ENCODE data around the gene CCDC50.

The CCDC50 gene

GRCh38 chr3:191352014-191352413 lies 22.8 kb downstream of the CCDC50 start:
- no peak for DNase-seq

GRCh38 chr3:191353022-191353777 lies 24.0 kb downstream of the CCDC50 start:
- no peak for DNase-seq

DNA sequence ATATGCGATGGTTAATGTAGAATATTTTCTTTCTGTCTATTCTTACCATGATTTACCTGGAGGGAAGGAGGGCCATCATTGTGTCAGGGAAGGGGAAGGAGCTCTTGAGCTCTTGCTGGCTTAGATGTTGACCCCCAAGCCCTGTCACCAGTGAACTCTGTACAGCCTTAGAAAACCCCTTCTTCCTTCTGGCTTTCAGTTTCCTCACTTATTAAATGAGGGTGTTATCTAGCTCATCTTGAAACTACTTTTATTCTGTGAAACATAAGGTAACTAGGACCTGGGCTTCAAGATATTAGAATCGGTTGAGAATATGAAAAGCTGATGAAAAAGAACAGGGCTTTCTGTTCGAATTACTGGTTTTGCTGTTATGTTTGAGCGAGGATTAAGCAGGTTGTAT lies 26.2 kb downstream of the CCDC50 start:
- DNase-seq = no peak

DNA sequence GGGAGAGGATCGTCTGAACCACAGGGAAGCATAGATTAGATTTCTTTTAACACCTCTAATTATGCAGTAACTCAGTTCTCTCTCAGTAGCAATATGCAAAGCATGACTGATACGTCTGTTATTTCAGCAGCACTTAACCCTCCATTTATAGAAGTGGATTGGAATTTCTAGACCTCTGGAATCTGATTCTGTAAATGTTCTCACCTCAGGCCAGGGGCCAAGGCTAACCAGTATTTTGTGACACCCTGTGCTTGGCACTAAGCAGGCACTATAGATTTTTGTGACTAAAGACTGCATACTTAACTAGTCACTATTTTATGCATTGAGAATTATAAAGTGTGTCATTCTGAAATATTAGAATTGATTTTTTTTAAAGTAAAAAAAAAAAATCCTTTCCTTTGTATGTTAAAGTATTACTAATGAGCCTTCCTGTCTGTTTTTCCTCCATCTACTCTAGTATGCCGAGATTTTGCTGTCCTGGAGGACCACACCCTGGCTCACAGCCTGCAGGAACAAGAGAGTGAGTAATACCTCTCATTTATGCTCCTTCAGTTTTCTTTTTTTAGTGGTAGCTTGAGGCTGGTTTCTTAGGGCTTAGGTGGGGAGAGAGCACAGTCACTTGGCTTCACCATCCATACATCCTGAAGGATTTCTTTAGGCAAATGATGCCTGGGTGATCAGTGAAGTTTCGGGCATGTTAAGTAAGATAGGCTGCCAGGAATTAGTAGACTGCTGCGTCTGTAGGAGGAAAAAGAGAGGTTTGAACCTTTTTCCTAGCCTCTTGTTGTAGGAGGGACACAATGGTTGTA lies 27.6 kb downstream of the CCDC50 start:
- no peak for DNase-seq

GRCh38 chr3:191357909-191358308 lies 28.7 kb downstream of the CCDC50 start:
- DNase-seq = no peak

DNA sequence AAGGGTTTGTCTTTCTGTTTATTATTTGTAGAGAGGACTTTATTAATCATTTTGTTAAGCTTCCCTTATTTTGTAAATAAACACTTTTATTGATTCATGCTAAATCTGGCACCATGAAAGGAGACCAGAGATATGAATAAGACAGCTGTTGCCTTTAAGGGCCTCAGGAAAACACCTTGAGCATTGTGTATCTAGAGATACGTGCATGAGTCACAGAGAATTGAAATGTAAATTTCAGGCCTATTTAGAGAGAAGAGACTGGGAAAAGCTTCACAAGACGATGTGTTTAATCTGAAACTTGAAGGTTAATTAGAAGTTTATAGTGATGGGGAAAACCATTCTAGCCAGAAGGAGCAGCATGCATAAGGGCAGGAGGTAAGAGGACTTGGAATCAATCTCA lies 29.7 kb downstream of the CCDC50 start:
- no peak for DNase-seq

DNA sequence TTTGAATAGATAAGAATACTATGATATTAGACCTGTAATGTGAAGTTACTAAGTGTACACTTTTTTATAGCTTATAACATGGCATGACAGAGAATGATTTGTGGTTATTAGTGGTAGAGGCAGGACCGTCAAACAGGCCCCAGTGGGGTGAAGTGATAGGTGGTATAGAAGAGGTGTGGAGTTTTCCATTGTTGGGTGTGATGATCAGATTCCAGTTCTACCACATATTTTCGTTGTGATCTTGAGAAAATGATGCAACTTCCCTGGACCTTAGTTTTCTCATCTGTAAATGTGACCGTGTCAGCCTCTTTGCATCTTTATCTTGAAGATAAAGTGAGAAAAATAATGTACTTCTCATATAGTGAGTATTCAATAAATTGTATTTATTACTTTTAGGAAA lies 31.4 kb downstream of the CCDC50 start:
- DNase-seq = no peak

DNA sequence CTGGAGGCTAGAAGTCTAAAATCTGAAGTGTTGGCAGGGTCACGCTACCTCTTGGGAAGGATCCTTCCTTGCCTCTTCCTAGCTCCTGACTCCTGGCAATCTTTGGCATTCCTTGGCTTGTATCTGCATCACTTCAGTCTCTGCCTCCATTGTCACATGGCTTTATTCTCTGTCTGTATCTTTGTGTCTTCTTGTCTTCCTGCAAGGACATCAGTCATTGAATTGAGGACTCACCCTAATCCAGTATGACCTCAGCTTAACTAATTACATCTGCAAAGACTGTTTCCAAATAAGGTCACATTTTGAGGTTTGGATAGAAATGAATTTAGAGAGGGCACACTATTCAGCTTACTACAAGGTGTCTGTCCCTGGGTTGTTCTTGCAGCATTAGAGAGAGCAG lies 32.3 kb downstream of the CCDC50 start:
- DNase-seq = no peak

- DNase-seq = no peak
Measured at GRCh38 chr3:191362037-191362436, 32.8 kb downstream of the CCDC50 start.

- no peak for DNase-seq
Measured at GRCh38 chr3:191362524-191363090, 33.4 kb downstream of the CCDC50 start.

- DNase-seq = no peak
Measured at GRCh38 chr3:191363221-191363620, 34.0 kb downstream of the CCDC50 start.

- no peak for DNase-seq
Measured at GRCh38 chr3:191366675-191367074, 37.5 kb downstream of the CCDC50 start.

GRCh38 chr3:191368755-191369615 lies 39.8 kb downstream of the CCDC50 start:
- DNase-seq = no peak

- no peak for DNase-seq
Measured at GRCh38 chr3:191369616-191370010, 40.4 kb downstream of the CCDC50 start.

GRCh38 chr3:191372122-191372521 lies 42.9 kb downstream of the CCDC50 start:
- no peak for DNase-seq

GRCh38 chr3:191373327-191373726 lies 44.1 kb downstream of the CCDC50 start:
- DNase-seq = no peak

- DNase-seq = no peak
Measured at GRCh38 chr3:191376516-191377141, 47.4 kb downstream of the CCDC50 start.

DNA sequence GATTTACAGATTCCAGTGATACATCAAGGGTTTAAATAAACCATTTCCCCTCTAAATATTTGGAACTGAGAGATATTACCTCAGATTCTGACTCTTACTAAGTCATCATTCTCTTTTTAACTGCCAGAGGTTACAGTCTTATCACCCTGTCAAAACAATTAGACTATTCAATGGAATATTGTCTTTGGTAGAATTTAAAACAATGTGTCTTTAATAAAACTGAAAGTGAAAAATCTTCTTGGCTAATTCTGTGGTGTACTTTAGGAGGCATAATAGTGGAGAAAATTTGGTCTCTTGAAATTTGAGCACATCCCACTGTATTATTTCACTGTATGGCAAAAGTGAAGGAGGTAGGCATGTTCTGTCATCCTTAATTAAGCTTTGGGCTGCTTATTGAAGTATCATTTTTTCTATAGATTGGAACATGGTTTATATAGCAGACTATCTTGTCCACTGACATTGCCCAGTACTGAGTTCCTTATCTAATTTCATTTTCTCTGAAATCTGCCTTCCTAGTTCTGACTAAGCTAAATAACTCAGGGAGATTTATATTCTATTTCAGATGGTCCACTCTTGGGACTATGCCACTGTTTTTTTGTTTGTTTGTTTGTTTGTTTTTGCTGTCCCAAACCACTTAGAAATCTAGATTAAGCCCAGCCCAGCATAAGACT lies 49.1 kb downstream of the CCDC50 start:
- DNase-seq = no peak

GRCh38 chr3:191379446-191379845 lies 50.3 kb downstream of the CCDC50 start:
- DNase-seq = no peak

GRCh38 chr3:191380001-191380400 lies 50.8 kb downstream of the CCDC50 start:
- no peak for DNase-seq

GRCh38 chr3:191381303-191381702 lies 52.1 kb downstream of the CCDC50 start:
- no peak for DNase-seq

DNA sequence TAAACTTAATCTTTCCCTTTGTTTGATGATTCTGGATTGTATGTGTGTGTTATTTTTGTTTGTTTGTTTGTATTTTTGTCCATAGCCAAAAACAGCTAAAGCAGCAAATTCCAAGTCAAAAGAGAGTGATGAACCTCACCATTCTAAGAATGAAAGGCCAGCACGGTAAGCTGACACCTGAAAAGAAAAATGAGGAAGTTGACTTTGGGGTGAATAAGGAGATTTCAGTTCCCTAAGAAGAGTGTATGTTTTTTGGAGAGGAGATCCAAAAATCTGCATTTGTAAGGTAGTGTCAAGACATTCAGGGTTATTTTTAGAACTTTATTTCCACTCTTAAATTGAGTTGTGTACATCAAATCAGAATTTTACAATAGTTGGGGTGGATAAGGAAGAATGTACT lies 53.5 kb downstream of the CCDC50 start:
- no peak for DNase-seq

All from activated effector memory CD4-positive, alpha-beta T cell treated with anti-CD3 and anti-CD28 coated beads, Interleukin-2, amount 50 U/mL, for 16 hours (primary cell).